ENCODE data around the gene KIF26A.
A peak's percentile ranks its signal among the peaks of the same experiment; 100 is the strongest.
"Not testable (repeated sequence)": the region's sequence is repeated elsewhere in the genome, so short reads cannot be mapped to it uniquely, and the experiment has no call there.

KIF26A gene

DNA sequence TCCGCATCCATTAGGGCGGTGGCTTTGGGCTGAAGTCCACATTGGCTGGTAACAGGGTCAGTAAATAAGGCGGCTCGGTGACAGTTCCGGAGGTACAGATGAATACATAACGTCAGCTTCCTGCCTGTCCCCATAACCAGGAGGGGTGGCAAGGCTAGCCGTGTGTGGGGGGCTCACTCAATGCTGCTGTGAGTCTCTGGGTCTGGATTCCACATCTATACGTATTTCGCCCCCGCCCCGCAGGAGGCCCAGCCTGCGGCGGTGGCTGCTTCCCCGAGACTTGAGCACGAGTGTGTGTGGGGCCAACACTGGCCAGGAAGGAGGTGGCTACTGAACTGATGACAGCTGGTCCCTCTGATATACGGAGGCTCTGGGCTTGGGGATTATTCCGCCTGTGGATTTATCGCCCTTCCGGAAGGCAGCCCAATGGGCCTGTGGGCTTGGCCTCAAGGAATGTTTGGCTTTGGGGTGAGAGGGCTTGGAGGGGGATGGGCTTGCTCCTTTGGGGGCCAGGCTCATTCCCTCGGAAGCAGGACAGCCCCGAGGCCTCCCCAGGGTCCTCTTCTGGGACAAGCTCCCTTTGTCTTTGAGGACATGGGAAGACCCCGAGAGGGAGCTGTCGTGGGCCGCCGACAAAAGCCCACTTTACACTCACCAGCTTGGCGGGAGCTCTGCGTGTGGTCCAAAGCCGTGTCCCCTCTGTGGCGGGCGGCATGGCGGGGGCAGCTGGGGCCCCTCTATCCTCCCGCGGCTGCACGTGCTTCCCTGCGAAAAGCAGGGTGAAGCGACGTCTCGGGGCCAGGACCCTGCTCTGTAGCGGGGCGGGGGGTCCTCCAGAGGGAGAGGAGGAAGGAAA, 82.1 kb downstream of the KIF26A start:
- no peaks in the 10 kb centered on the region for H3K36me3 ChIP-seq (ENCODE audit: control insufficient read depth in 5 of 5, insufficient read depth in 5 of 5, low read length in 5 of 5)
- no peak overlapping the region for H3K4me3 ChIP-seq (ENCODE audit: low read depth in 1 of 5, low read length in 5 of 5)
- H3K27me3 ChIP-seq (ENCODE audit: control insufficient read depth in 5 of 5, insufficient read depth in 4 of 5, low read length in 5 of 5) = peaks cover 25 to 42% (median 39%) of the 10 kb centered on the region in 5 donors
- H3K27ac ChIP-seq (ENCODE audit: low read depth, low read length) = no peak overlapping the region
- H3K4me1 ChIP-seq (ENCODE audit: control insufficient read depth in 5 of 5, insufficient read depth in 5 of 5, low read length in 5 of 5) = peaks cover 0 to 25% (median 8%) of the 10 kb centered on the region in 5 donors
- H3K9me3 ChIP-seq (ENCODE audit: control insufficient read depth in 5 of 5, low read length in 5 of 5) = no peaks in the 10 kb centered on the region
- no peak overlapping the region for H3K9ac ChIP-seq (ENCODE audit: low read length in 5 of 5)

DNA sequence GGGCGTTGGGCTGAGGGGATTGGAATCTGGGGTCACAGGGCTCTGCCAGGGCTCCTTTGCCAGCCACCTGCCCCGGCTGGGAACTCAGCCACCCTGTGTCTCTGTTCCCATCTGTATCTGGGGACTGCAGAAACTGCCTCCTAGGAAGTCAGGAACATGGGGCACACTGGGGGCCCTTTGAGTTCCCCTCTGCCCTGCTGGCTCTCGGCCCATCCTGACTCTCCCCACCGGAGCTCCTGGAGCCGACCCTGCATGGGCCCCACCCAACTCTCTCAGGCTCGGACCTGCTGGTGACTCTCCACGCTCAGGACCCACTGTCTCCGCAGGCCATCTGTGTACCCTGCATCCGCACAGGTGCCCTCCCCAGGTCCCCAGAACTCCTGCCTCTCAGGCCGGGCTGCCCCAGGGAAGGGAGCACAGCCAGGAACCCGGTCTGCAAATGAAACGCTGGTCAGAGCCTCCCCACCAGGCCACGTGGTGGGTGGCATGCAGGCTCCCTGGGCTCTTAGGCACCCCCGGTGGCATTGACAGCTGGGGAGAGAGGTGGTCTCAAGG, 82.8 kb downstream of the KIF26A start:
- H3K9ac ChIP-seq (ENCODE audit: low read length in 5 of 5) = no peak overlapping the region
- no peak overlapping the region for H3K27ac ChIP-seq (ENCODE audit: low read depth, low read length)
- peaks cover 0 to 25% (median 8%) of the 10 kb centered on the region in 5 donors for H3K4me1 ChIP-seq (ENCODE audit: control insufficient read depth in 5 of 5, insufficient read depth in 5 of 5, low read length in 5 of 5)
- no peaks in the 10 kb centered on the region for H3K9me3 ChIP-seq (ENCODE audit: control insufficient read depth in 5 of 5, low read length in 5 of 5)
- H3K4me3 ChIP-seq (ENCODE audit: low read depth in 1 of 5, low read length in 5 of 5) = no peak overlapping the region
- H3K27me3 ChIP-seq (ENCODE audit: control insufficient read depth in 5 of 5, insufficient read depth in 4 of 5, low read length in 5 of 5) = peaks cover 25 to 39% (median 37%) of the 10 kb centered on the region in 5 donors
- H3K36me3 ChIP-seq (ENCODE audit: control insufficient read depth in 5 of 5, insufficient read depth in 5 of 5, low read length in 5 of 5) = no peaks in the 10 kb centered on the region

DNA sequence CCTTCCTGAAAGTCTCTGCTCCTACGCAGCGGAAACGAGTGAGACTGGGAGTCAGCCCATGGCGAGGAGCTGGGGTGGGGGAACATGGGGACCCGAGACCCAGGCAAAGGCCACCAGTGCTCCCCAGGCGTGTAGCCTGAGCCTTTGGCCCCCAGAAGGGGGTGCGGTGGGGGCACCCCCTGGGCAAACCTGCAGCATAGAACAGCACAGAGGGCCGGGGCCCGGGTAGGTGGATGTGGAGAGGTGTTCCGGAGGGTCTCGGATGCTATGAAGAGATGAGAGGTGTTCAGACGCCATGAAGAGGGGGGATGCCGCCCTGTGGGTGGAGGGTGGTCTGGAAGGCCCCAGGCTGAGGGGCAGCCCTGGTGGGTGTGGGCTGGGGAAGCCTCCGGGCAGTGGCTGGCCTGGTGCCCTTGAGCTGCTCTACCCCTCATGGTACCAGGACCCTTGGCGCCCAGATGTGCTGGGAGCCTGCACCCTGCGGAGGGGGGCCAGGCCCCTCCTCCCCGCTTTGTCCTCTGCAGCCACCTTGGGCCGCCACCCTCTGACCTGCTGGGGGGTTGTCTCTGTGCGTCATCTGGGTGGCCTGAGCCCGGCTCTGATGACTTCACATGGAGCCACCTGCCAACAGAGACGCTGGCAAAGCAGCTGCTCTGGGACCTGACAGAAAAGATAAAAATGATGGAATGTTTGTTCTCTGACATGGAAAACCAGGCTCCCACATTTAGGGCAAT, 83.4 kb downstream of the KIF26A start:
- peaks cover 25 to 39% (median 37%) of the 10 kb centered on the region in 5 donors for H3K27me3 ChIP-seq (ENCODE audit: control insufficient read depth in 5 of 5, insufficient read depth in 4 of 5, low read length in 5 of 5)
- H3K27ac ChIP-seq (ENCODE audit: low read depth, low read length) = no peak overlapping the region
- no peak overlapping the region for H3K9ac ChIP-seq (ENCODE audit: low read length in 5 of 5)
- no peak overlapping the region for H3K4me3 ChIP-seq (ENCODE audit: low read depth in 1 of 5, low read length in 5 of 5)
- peaks cover 0 to 2% (median 0%) of the 10 kb centered on the region in 5 donors for H3K9me3 ChIP-seq (ENCODE audit: control insufficient read depth in 5 of 5, low read length in 5 of 5)
- H3K4me1 ChIP-seq (ENCODE audit: control insufficient read depth in 5 of 5, insufficient read depth in 5 of 5, low read length in 5 of 5) = peaks cover 0 to 25% (median 8%) of the 10 kb centered on the region in 5 donors
- no peaks in the 10 kb centered on the region for H3K36me3 ChIP-seq (ENCODE audit: control insufficient read depth in 5 of 5, insufficient read depth in 5 of 5, low read length in 5 of 5)

DNA sequence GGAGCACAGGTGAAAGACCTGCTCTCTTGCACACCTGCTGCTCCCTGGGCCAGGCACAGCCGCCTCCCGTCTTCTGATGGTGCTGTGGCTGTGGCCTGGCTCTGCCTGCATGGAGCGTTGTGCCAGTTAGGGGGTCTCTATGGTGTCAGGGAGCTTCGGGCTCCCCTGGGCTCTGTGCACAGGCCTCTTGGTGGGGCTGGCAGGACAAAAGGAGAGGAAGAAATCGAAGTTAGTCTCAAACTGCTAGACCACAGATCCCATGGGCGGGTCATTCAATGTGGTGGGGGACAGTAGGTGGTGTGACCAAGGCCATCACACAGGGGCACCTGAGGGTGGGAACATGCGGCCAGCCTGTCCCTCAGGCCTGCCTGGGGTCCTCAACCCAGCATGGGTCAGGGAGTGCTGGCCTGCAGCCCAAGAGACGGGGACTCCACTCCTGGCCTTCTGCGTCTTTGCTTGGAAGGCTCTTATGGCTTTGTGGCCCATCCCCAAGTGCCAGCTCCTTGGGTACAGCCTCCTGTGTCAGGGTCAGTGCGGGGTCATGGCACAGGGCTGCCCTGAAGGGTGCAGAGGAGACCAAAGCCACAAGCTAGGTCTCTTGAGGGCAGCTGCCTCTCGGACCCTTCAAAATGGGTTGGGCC, 84.1 kb downstream of the KIF26A start:
- Histone ChIP-seq H3K4me1 (ENCODE audit: control insufficient read depth in 5 of 5, insufficient read depth in 5 of 5, low read length in 5 of 5) (peaks cover 0 to 26% (median 8%) of the 10 kb centered on the region in 5 donors), H3K27me3 (ENCODE audit: control insufficient read depth in 5 of 5, insufficient read depth in 4 of 5, low read length in 5 of 5) (peaks cover 25 to 39% (median 37%) of the 10 kb centered on the region in 5 donors), H3K36me3 (ENCODE audit: control insufficient read depth in 5 of 5, insufficient read depth in 5 of 5, low read length in 5 of 5) (no peaks in the 10 kb centered on the region), H3K9ac (ENCODE audit: low read length in 5 of 5) (no peak overlapping the region), H3K4me3 (ENCODE audit: low read depth in 1 of 5, low read length in 5 of 5) (no peak overlapping the region), H3K27ac (ENCODE audit: low read depth, low read length) (no peak overlapping the region), H3K9me3 (ENCODE audit: control insufficient read depth in 5 of 5, low read length in 5 of 5) (peaks cover 0 to 9% (median 6%) of the 10 kb centered on the region in 5 donors)

DNA sequence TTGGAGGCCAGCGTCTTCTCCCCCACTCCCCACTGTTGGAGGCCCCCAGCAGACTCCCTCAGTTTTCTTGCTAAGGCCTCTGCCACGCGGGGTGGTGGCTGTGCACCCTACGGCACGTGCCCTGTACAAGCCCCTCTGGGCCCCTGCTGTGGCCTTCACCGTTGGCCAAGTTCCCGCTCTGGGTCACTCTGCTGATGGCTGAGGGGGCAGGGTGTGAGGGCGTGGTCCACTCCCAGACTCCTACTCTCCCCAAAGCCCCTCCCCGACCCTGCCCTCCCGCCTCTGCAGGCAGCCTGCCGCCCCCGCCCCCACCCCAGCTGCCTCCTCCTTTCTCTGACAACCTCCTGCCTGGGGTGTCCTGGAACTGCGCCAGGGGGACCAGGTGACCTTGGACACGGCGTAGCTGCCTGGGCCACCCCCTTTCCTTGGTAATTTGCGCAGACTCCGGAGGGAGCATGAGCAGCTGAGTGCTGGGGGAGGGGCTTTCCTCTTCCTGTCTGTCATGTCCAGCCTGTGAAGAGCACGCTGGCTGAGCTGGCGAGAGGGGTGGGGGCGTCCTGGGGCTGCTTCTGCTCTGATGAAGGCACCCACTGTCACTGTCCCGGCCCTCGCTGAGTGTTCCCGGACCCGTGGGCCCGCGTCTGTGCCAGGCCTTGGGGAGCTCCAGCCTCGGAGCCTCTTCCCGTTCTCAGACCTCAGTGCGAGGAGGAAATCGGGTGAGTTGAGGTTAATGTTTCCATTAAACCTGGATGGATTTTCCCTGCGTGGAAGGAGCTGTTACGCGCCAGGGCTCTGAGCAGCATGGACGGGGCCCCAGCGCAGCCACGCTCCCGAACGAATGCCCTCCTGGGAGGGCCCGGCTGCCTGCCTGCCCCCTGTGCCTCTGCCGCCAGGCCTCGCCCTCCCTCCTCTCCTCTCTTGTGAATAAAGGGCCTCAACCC, 85.0 kb downstream of the KIF26A start:
- peaks cover 0 to 15% (median 12%) of the 10 kb centered on the region in 5 donors for H3K9me3 ChIP-seq (ENCODE audit: control insufficient read depth in 5 of 5, low read length in 5 of 5)
- H3K27ac ChIP-seq (ENCODE audit: low read depth, low read length) = no peak overlapping the region
- peak overlapping the region in 3 of 5 donors; percentile 1 to 43 (median 7) for H3K4me3 ChIP-seq (ENCODE audit: low read depth in 1 of 5, low read length in 5 of 5)
- H3K4me1 ChIP-seq (ENCODE audit: control insufficient read depth in 5 of 5, insufficient read depth in 5 of 5, low read length in 5 of 5) = peaks cover 0 to 26% (median 8%) of the 10 kb centered on the region in 5 donors
- H3K9ac ChIP-seq (ENCODE audit: low read length in 5 of 5) = peak overlapping the region in 1 of 5 donors; percentile 15
- H3K27me3 ChIP-seq (ENCODE audit: control insufficient read depth in 5 of 5, insufficient read depth in 4 of 5, low read length in 5 of 5) = peaks cover 21 to 39% (median 33%) of the 10 kb centered on the region in 5 donors
- no peaks in the 10 kb centered on the region for H3K36me3 ChIP-seq (ENCODE audit: control insufficient read depth in 5 of 5, insufficient read depth in 5 of 5, low read length in 5 of 5)

DNA sequence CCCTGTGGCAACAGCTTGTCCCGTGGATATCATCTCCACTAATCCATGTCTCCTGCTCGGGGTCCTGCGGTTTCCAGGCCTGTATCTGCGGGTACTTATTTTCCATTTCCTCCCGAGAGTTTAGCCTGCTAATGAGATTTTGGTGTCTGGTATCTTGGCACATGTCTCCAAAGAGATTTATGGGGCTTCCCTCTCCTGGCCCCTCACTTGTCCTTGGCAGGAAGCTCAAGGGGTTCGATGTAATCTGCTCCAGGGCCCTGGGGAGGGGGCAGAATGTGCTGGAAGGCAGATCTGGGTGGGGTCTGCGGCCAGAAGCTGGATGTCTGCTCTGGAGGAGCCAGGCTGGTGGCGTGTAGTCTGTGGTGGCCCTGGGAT, 85.7 kb downstream of the KIF26A start:
- Histone ChIP-seq H3K9me3 (ENCODE audit: control insufficient read depth in 5 of 5, low read length in 5 of 5) (peaks cover 0 to 15% (median 12%) of the 10 kb centered on the region in 5 donors), H3K36me3 (ENCODE audit: control insufficient read depth in 5 of 5, insufficient read depth in 5 of 5, low read length in 5 of 5) (no peaks in the 10 kb centered on the region), H3K4me3 (ENCODE audit: low read depth in 1 of 5, low read length in 5 of 5) (peak overlapping the region in 3 of 5 donors; percentile 6 to 43 (median 7)), H3K27me3 (ENCODE audit: control insufficient read depth in 5 of 5, insufficient read depth in 4 of 5, low read length in 5 of 5) (peaks cover 19 to 39% (median 33%) of the 10 kb centered on the region in 5 donors), H3K9ac (ENCODE audit: low read length in 5 of 5) (peak overlapping the region in 1 of 5 donors; percentile 15), H3K4me1 (ENCODE audit: control insufficient read depth in 5 of 5, insufficient read depth in 5 of 5, low read length in 5 of 5) (peaks cover 0 to 26% (median 8%) of the 10 kb centered on the region in 5 donors), H3K27ac (ENCODE audit: low read depth, low read length) (no peak overlapping the region)

DNA sequence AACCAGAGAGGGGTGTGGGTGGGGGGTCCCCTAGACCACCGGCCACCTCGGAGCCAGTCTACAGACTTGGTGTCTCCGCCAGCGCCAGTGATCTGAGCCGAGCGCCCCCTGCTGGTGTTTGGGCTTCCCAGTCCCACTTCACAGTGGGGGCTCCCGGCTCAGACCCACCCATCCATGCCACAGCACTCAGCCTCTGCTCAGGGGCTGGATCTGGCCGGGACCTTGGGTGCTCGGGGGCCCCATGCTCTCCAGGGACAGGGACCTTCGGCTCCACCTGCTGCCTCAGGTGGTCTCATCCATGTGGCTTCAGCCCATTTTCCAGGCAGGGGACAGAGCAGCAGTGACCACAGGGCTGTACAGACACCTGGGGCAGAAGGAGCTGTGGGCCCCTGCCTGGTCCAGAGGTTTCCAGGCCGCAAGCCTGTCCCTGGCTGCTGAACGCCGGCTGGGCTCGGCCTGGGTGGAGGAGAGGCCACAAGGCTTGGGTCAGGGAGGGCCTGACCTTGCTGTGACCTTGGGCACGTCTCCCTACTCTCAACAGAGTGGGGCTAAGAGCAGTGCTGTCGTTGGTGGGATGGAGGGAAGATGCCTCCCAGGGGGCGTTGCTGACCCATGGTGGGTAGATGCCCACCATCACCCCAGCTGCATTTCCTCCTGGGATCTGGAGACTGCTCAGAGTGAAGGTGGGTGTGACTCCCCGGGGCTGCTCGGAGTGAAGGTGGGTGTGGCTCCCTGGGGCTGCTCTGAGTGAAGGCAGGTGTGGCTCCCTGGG, 86.3 kb downstream of the KIF26A start:
- no peak overlapping the region for H3K4me3 ChIP-seq (ENCODE audit: low read depth in 1 of 5, low read length in 5 of 5)

DNA sequence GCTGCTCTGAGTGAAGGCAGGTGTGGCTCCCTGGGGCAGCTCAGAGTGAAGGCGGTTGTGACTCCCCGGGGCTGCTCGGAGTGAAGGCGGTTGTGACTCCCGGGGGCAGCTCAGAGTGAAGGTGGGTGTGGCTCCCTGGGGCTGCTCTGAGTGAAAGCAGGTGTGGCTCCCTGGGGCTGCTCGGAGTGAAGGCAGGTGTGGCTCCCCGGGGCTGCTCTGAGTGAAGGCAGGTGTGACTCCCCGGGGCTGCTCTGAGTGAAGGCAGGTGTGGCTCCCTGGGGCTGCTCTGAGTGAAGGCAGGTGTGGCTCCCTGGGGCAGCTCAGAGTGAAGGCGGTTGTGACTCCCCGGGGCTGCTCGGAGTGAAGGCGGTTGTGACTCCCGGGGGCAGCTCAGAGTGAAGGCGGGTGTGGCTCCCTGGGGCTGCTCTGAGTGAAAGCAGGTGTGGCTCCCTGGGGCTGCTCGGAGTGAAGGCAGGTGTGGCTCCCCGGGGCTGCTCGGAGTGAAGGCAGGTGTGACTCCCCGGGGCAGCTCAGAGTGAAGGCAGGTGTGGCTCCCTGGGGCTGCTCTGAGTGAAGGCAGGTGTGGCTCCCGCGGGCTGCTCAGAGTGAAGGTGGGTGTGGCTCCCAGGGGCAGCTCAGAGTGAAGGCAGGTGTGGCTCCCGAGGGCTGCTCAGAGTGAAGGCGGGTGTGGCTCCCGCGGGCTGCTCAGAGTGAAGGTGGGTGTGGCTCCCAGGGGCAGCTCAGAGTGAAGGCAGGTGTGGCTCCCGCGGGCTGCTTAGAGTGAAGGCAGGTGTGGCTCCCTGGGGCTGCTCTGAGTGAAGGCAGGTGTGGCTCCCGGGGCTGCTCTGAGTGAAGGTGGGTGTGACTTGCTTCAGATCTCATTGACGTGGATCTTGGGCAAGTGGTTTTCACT, 87.1 kb downstream of the KIF26A start:
- H3K9ac ChIP-seq (ENCODE audit: low read length in 5 of 5) = not testable (repeated sequence)

More for the DNA sequence above, 86.3 kb downstream of the KIF26A start:
- peaks cover 19 to 37% (median 33%) of the 10 kb centered on the region in 5 donors for H3K27me3 ChIP-seq (ENCODE audit: control insufficient read depth in 5 of 5, insufficient read depth in 4 of 5, low read length in 5 of 5)
- H3K9ac ChIP-seq (ENCODE audit: low read length in 5 of 5) = no peak overlapping the region
- H3K4me1 ChIP-seq (ENCODE audit: control insufficient read depth in 5 of 5, insufficient read depth in 5 of 5, low read length in 5 of 5) = peaks cover 0 to 26% (median 8%) of the 10 kb centered on the region in 5 donors
- H3K27ac ChIP-seq (ENCODE audit: low read depth, low read length) = no peak overlapping the region
- H3K9me3 ChIP-seq (ENCODE audit: control insufficient read depth in 5 of 5, low read length in 5 of 5) = peaks cover 0 to 15% (median 12%) of the 10 kb centered on the region in 5 donors
- no peaks in the 10 kb centered on the region for H3K36me3 ChIP-seq (ENCODE audit: control insufficient read depth in 5 of 5, insufficient read depth in 5 of 5, low read length in 5 of 5)

More for the DNA sequence above, 87.1 kb downstream of the KIF26A start:
- peaks cover 0 to 22% (median 5%) of the 10 kb centered on the region in 5 donors for H3K4me1 ChIP-seq (ENCODE audit: control insufficient read depth in 5 of 5, insufficient read depth in 5 of 5, low read length in 5 of 5)
- not testable (repeated sequence) for H3K36me3 ChIP-seq (ENCODE audit: control insufficient read depth in 5 of 5, insufficient read depth in 5 of 5, low read length in 5 of 5); H3K27ac ChIP-seq (ENCODE audit: low read depth, low read length); H3K4me3 ChIP-seq (ENCODE audit: low read depth in 1 of 5, low read length in 5 of 5)
- peaks cover 0 to 15% (median 12%) of the 10 kb centered on the region in 5 donors for H3K9me3 ChIP-seq (ENCODE audit: control insufficient read depth in 5 of 5, low read length in 5 of 5)
- H3K27me3 ChIP-seq (ENCODE audit: control insufficient read depth in 5 of 5, insufficient read depth in 4 of 5, low read length in 5 of 5) = peaks cover 13 to 34% (median 30%) of the 10 kb centered on the region in 5 donors
